Neural progenitor cell (in vitro differentiated cells): ENCODE measurements around the gene FBRSL1.

Experiments used
- EZH2phosphoT487 ChIP-seq: fragments of 200-600 bp; sonication (generic); IDR thresholded peaks from 2 replicates; pipeline ENCODE4 v1.6.1; 2017; ENCODE audit warnings: antibody characterized with exemption
- TF ChIP-seq, protein P1 (sequence below): fragments of 200-600 bp; sonication (generic); IDR thresholded peaks from 2 replicates; pipeline ENCODE4 v1.5.1; 2017; ENCODE audit warnings: antibody characterized with exemption, mild to moderate bottlenecking

DNA sequence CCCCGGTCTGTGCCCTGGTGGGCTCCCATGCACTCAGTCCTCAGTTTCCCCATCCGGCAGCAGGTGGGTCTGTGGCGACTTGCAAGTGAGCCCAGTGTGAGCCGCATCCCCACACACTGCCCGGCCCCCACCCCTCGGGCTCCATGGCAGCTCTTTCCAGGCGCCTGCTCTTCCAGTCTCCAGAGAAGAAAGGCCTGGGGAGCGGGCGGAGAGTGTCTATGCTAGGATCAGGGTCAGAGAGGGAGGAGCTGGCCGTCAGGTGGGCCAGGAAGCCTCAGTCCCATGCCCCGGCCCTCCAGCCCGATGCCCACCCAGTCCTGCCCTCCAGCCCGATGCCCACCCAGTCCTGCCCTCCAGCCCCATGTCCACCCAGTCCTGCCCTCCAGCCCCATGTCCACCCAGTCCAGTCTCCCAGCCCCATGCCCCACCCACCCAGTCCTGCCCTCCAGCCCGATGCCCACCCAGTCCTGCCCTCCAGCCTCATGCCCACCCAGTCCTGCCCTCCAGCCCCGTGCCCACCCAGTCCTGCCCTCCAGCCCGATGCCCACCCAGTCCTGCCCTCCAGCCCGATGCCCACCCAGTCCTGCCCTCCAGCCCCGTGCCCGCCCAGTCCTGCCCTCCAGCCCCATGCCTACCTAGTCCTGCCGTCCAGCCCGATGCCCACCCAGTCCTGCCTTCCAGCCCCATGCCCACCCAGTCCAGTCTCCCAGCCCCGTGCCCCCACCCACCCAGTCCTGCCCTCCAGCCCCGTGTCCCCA is 49.2 kb downstream of the FBRSL1 start:
- TF ChIP-seq, protein P1, sequence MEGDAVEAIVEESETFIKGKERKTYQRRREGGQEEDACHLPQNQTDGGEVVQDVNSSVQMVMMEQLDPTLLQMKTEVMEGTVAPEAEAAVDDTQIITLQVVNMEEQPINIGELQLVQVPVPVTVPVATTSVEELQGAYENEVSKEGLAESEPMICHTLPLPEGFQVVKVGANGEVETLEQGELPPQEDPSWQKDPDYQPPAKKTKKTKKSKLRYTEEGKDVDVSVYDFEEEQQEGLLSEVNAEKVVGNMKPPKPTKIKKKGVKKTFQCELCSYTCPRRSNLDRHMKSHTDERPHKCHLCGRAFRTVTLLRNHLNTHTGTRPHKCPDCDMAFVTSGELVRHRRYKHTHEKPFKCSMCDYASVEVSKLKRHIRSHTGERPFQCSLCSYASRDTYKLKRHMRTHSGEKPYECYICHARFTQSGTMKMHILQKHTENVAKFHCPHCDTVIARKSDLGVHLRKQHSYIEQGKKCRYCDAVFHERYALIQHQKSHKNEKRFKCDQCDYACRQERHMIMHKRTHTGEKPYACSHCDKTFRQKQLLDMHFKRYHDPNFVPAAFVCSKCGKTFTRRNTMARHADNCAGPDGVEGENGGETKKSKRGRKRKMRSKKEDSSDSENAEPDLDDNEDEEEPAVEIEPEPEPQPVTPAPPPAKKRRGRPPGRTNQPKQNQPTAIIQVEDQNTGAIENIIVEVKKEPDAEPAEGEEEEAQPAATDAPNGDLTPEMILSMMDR = no peak
- no peak for TF ChIP-seq EZH2phosphoT487
